Stimulated activated CD8-positive, alpha-beta memory T cell treated with anti-CD3 and anti-CD28 coated beads, Interleukin-2, amount 100 ng/mL, for 48 hours (primary cell): ENCODE measurements around the gene GABRR2.
A peak's percentile ranks its signal among the peaks of the same experiment; 100 is the strongest.

ENCODE experiments used
- DNase-seq, 2 donors: peaks; one replicate each; pipeline ENCODE4 v3.0.0-alpha.2; 2020; ENCODE audit warnings: low read depth in 2 of 2

Gene GABRR2

DNA sequence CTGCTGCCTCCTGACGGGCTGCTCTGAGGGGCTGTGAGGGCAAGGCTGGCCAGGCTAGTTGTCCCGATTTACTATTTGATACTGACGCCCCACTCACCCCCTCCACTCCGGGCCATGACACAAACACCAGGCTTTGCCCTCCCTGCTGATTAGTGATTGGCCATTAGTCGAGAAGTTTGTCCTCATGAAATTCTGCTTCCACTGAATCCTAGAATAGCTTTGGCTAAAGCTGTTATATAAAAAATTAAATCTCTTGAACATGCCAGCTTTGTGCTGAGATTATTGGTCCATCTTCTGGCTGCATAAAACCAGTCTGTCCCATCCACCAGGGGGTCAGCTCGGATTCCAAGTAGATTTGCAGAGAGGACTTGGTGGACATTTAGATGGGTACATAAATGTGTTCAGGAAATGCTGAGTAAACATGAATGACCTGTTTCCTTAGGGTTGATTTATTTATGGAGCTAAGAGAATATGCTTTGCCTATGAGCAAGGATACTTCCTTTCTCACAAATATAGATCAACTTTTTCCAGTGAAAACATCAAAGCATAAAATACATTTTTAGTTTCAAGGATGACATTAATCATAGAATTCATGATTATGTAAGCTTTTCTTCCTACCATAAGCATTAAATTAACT is at the start of gene GABRR2:
GABRR2 (minus strand) TSS at position 51 of the 637 bp plus-strand sequence. CDS start 134 bp downstream, outside the sequence.
- no peak for DNase-seq

DNA sequence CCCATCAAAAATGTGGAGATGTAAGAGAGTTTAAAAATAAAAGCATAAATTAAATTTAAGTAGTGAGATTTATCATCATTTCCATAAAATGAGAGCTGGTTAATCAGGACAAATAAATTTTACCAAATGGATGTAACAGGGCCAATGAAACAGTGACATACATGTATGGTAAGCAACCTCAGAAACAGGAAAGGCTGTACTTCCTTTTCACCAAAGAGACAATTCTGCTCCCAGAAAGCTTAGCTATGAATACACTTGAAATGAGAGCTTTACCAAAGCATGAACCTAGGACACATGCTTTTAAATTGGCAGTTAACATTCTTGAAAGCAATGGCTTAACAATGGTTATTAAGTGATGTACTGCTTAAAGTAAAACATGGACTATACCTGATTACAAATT is 49.5 kb upstream of the GABRR2 start:
- no peak for DNase-seq

DNA sequence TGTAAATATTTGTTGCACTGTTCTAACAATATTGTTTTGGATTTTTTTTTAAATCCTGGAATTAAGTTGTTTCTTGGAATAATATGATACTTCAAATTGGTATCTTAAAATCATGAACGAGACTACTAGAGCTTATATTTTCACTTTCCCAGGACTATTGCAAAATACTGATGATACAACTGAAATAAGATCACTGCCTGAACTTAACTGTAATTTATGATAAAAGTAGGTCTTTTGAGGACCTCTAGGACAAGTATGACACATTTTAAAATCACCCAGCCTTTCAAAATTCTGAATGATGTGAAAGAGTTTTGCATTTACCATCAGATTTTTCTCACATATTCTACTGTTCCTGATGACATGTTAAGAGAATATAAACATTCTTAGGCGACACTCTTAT is 46.1 kb upstream of the GABRR2 start:
- no peak for DNase-seq

DNA sequence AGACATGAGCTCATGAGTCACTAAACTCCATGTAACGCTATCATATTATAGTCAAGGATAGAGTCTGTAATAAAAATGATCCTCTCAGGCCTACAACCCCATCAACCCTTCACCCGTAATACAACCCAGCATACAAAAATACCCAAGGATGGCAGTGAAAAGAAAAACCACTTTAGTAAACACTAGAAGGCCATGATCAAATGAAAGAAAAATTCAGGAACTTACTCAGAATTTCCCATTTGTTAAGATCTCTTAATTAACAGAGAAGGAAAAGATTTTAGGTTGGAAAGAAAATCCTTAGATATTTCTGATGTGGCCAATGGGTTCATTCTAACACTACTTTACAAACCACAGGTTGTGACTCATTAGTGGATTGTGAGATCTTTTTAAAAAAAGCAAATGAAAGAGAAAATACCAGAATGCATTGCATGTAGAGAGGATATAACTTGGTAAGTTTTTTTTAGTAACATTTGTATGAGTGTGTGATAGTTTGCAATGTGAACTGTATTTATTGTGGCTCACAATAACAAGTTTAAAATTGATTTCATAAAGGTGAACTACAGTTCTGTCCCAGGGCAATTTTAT is 45.4 kb upstream of the GABRR2 start:
- DNase-seq = no peak

DNA sequence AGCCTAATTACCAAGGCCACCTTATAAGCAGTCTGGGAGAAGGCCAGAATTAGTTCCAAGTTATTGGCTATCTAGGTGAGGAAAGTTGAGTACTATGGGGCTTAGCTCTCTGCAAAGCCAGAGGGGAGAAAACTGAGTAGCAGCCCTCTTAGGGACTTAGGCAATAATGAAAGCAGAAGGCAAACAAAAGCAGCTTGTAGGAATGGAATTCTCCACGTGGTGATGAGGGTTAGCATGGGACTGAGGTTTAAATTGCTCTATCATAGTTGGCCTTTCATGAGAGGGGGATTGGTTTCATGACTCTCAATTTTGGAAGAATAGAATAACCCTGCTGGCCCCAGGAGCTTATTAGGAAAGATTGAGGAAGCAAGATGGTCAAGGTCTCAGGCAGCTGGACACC is 44.5 kb upstream of the GABRR2 start:
- no peak for DNase-seq

DNA sequence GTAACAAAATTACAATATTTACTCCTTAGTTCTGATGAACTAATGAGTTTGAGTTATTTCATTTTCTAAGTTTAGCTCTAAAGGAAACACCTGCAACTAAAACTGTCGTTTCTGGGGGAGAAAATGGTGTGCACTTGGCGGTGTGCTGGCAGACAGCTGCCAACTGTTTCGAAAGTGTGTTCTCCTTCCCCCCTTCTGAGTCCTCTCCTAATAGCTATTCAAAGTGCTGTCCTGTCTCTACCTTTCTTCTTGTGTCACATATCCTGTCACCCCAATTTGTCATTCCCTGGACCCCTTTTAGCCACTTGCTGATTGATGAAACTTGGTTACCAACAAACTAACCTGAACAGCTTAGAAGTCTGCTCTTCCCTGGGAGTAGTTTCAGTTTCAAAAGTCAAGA is 42.3 kb upstream of the GABRR2 start:
- no peak for DNase-seq

DNA sequence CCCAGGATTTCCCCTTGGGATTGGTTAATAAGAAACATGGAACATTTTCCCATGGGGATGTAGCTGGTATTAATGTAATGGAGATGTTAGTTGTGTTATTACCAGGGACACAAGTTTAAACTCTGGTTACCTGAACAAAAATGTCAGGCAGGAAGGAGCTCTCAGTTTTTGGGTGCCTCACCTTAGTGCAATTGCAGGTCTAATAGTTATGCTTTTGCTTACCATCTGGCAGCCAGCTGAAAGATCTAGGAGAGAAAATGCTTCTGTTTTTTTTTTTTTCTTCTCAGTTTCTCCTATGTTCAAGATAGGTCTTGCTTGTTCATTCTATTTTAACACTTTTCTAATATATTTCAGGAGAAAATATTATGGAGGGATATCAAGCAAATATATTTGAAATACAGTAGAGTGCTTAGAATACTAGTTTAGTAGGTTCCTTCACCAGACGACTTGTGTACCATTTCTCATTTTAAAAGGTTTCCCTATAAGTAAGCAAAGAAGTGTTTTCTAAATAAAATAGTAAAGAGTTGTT is 41.6 kb upstream of the GABRR2 start:
- DNase-seq = no peak

DNA sequence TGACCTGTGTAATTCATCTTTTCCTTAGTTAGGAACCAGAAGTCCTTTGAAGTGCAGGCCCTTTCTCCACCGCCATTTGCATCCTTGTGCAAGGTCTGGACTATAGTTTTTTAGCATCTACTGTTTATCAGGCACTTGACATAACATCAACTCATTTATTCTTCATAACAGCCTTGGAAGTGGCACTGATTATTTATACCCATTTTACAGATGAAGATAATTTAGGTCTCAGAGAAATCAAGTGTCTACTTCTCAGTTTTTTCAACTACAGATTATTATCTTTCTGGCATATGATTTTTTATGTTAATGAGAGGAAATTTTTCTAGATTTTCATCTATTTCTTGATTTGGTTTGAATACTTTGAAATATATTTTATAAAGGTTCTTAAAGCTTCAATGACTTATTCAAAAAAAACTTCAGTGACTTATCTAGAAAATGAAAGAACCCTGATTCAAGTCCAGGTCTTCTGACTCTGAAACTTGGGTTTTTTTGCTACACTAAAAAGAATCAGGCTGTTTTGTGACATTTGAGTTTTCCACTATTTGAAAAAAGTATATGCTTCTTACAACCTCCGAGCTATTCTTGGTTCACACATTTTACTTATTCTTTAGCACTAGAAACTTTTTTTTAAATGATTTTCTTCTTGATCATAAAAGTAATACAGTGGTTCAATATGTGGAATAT is 40.6 kb upstream of the GABRR2 start:
- DNase-seq = no peak

DNA sequence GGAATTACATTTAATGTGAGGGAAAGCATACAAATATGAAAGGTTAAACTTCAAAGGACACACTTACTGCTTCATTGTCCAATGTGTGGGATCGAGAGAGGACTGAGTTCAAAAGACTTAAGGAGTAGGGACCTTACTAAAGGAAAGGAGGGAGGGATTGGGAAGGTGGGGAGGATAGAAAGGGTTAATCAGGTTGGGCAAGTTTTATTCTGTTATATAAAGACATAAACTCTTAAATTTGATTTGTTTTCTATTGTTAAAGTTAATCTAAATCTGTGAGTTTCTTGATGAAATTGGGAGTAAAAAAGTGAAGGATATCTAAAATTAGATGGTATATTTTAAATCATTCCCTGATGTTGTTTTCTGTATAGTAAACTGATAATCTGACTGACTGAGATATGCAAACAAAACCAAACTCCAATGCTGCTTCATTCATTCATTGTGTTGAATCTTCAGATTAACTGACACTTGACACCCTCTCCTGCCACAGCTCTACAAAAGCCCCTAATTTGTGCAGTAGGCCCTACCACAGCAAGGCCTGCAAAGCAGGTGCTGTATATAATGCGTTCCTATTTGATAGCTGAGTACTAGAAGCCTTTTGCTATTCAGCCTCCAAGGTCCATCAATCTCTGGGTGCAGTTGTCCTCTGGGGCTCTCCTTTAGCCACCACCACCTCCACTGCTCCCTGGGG is 38.7 kb upstream of the GABRR2 start:
- no peak for DNase-seq

DNA sequence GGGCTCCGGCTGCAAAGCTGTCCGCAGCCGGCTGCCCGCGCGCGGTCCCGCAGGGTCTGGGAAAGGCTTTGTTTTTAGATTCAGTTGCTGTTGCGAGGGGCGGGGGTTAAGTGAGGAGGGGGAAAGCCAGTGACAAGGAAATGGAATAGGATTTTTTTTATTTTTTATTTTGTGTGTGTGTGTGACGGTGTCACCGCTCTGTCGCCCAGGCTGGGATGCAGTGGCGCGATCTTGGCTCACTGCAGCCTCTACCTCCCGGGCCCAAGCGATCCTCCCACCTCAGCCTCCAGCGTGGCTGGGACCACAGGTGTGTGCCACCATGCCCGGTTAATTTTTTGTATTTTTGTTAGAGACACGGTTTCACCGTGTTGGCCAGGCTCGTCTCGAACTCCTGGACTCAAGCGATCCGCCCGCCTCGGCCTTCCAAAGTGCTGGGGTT is 38.0 kb upstream of the GABRR2 start:
- DNase-seq = no peak

DNA sequence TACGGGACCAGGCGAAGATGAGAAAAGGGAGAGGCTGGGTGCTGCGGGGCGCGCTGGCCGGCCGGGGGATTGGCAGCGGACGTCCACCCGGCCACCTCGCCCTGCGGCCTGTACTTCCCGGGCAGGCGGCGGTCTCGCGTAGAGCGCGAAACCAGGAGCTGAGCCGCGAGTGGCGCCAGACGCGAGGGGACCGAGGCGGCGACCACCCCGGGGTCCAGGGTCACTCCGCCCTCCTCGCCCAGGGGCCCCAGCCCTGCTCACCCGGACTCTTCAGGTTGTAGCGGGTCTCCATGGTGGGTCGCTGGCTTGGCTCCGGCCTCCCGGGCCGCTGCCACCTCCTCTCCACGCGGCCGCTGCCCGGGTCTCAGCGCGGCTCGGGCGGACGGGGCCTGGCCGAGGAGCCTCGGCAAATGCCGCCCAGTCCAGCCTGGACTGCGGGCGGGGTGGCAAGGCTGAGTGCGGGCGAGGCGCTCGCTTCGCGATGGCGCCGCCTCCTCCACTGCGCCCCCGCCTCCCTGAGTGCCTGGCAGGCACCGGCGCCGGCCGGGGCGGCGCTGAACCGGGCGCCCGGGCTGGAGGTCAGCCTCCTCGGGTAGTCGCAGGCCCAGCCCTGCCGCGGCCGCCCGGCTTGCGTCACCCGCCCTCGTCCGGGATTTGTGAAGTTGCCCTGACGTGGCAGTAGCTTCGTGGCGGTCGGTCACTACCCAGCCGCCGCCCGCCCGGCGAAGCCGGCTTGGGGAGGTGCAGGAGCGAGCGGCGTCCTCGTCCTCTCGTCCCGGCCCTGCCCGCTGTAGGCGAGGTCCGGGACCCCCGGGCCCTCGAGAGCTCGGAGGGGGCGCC is 37.4 kb upstream of the GABRR2 start, which contains the start of gene UBE2J1:
UBE2J1 (minus strand) TSS at position 445 of the 840 bp plus-strand sequence; CDS start at position 292, 153 bp downstream.
- DNase-seq = peak; percentile 69 to 77

DNA sequence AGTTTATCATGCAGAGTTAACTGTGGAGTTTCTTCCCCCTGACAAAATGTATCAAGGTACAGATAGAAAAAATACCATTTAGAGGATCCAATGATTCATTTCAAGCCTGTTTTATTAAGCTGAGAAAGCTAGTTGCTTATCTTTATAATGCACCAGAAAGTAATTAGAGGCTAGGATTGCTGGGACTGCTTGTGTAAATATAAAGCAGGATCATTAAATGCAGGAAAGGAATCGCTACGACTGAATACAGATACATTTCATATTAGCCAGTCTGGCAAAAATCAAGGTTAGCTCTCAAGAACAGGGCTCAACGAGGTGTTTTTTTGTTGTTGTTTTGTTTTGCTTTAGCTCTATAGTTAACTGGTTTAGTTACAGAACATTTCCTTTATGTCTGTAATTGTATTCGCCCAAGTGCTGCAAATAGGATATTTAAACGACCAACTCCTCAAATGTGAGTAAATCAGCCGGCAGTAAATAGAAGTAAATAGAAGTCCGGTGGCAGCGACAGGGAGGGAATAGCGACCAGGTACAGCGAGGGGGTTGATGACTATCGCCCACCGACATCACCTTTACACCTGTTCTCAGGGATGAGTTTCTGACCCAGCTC is 36.7 kb upstream of the GABRR2 start:
- DNase-seq = no peak

DNA sequence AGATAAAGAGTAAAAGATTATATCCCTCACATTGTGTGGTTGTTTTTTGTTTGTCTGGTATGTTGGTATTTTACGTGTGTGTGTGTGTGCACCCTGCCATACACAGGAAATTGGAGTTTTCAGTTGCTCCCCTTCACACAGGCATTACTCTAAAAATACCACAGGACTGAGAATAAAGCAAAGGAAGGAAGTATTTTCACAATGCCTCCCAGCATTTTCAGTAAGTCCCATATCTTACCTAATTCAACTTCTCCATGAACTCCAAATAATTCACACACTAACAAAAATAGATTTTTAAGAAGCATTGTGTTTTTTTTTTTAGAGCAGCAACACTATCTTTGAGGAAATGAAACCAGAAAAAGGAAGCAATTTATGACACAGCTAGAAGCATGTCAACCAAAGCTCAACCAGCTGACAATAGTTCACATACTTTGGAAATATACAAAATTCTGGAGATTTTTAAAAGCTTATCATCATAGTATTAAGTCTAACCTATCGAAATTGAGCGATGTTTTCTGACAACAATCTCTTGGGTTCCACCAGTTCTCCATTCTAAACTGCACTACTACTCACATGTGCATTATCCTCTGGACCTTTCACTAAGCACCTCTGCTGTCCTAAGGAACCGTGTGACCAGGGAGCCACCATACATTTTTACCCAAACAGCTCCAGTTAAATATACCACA is 35.3 kb upstream of the GABRR2 start:
- DNase-seq = no peak

DNA sequence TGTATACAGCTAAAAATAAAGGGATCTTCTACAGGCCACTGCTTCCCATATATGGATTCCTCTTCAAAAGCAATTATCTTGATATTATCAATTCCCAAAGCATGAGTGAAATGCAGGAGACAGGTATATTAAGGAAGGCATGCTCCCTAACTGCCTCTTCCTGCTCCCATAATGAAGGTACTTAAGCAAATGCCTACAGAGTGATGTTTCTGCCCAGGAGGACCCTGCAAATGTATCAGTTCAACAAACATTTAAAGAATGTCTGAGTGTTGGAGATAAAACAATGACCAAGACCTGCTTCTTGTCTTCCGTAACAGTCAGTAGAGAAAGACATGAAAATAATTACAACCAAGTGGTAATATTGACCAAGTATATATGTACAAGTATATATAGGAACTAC is 33.3 kb upstream of the GABRR2 start:
- no peak for DNase-seq

DNA sequence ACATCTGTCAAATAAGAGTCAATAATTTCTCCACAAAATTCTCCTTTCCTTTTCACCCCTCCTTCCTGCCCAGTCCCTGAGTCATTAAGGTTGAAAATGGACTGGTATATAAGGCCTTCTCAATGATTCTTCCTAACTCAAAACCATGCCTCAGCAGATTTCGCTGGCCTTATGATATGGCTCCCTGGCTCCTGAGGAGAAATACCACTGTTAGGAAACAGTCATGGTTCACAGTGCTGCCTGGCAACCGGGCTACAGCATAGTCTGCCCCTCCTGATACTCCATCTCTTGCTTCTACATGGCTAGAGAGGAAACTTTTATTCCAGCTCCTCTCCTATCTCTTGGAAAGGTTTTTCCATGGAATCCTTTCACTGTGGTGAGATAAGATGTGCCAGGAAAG is 32.7 kb upstream of the GABRR2 start:
- no peak for DNase-seq

DNA sequence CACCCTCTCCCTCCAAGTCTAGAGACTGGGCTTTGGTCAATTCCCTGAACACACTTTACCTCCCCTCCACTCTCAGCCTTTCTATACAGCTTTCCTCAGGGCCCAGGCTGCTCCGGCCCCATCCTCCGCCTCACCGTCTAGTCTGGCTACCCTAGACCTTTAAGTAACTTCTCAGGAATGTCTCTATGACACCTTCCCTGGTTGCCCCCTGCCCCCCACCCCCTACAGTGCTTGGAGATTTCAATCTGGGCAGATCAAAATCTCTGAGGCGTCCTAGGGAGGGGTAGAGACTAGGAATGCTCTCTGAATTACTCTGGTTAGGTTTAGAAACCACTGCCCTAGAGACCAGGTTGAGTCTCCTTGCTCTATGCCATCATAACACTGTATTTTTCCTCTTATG is 31.3 kb upstream of the GABRR2 start:
- no peak for DNase-seq

DNA sequence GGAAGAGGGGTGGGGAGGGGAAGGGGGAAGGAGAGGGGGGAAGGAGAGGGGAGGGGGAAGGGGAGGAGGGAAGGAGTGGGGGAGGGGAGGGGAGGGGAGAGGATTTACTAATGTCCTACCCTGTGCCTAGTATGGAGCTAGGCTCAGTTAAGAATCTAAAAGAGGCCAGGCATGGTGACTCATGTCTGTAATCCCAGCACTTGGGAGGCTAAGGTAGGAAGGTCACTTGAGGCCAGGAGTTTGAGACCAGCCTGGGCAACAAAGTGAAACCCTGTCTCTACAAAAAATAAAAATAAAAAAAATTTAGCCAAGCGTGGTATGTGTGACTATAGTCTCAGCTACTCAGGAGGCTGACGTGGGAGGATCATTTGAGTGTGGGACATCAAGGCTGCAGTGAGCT is 24.5 kb upstream of the GABRR2 start:
- DNase-seq = no peak

DNA sequence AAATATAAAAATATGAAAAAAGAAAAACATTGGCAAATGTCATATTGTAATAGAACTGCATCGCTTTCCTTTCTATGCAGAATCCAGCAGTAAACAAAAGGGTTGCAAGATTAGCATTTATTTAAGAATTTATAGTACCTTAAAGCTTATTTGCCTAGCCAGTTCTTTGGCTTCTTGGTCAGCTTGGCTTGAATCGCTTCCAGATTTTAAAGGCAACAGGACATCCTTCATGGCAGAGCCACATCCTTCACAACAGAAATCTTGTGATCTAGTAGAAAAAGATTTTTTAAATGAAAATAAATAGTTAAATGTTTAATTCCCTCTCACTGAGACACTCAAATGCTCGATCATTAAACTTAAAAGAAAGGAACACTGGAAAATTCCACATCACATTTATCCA is 20.1 kb upstream of the GABRR2 start:
- DNase-seq = no peak

DNA sequence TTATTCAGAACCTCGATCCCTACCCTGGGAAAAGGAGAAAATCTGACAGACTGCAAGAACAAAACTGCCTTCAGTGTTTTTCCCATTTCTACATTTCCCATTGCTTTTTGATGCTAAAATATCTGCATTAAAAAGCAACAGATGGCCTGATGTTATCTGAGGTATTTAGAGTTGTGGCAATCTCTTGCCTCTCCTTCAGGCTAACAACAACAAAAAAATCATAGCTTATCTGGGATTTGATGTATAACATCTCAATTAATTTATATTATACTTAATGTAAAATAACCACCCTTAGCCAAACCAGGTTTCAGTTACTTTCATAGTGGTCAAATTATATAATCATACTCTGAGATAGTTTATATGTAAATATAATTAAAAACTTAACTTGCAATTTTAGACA is 15.8 kb upstream of the GABRR2 start:
- DNase-seq = no peak

DNA sequence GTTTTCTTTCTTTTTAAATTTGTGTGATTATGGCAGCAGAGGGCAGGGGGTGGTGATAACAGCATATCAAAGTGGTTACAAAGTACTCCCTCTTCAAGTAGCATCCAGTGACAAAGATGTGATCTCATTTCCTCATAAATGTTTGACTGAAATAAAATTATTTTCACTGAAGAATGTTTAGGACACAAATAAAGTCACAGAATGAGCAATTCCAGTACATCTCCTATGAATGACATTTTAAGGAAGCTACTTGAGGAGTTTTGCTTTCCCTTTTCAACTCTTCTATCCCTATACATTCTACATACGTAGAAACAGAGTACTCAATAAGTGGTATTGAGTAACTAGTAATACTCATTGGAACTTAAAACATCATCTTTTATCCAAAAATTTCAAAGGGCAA is 13.9 kb upstream of the GABRR2 start:
- no peak for DNase-seq
